K562 (cell line): ENCODE results near the gene WDPCP.

Source experiments
- CEBPB ChIP-seq: fragments of 450-650 bp; IDR thresholded peaks from 2 replicates; pipeline ENCODE4 v1.6.1; 2016; ENCODE audit warnings: missing genetic modification characterization, missing compliant biosample characterization
- CTCF ChIP-seq, 3 experiments: IDR thresholded peaks in 2 of 3; conservative IDR thresholded peaks in 1 of 3; 2 replicates each; pipeline ENCODE4 v1.5.1; 2011 to 2012; ENCODE audit warnings: low read length in 3 of 3, mild to moderate bottlenecking in 3 of 3, control low read depth in 2 of 3, improper control_type of control experiment in 1 of 3, inconsistent platforms in 1 of 3, low read depth in 1 of 3, mixed read lengths in 1 of 3, moderate library complexity in 1 of 3; ENCODE audit not compliant: insufficient read depth in 2 of 3
- NBN ChIP-seq: fragments of 450-650 bp; IDR thresholded peaks from 2 replicates; pipeline ENCODE4 v1.6.1; 2016; ENCODE audit warnings: low read depth, mild to moderate bottlenecking
- TEAD4 ChIP-seq, 2 experiments: sonication (generic) in 1 of 2; formaldehyde crosslinking in 1 of 2; IDR thresholded peaks; 2 replicates each; pipeline versions ENCODE4 v1.6.1 to v1.8.0; 2012 to 2022; ENCODE audit warnings: borderline replicate concordance in 1 of 2, inconsistent platforms in 1 of 2, low read length in 1 of 2, mild to moderate bottlenecking in 1 of 2, missing genetic modification reagents in 1 of 2
- ZNF121 ChIP-seq: sonication (generic); formaldehyde crosslinking; conservative IDR thresholded peaks from 2 replicates; pipeline ENCODE4 v1.8.0; 2022; ENCODE audit warnings: missing genetic modification reagents

- TF ChIP-seq NBN (no peak), CTCF (IDR thresholded peaks at IDR 0.05 in 2 of 3, conservative IDR thresholded peaks at IDR 0.05 in 1 of 3; ENCODE audit: insufficient read depth in 2 of 3, low read depth in 1 of 3, low read length in 3 of 3) (no peak), ZNF121 (CRISPR knock-in tag) (no peak), TEAD4 (IDR thresholded peaks at IDR 0.05; ENCODE audit: low read length) (no peak), TEAD4 (CRISPR knock-in tag; IDR thresholded peaks at IDR 0.05; ENCODE audit: borderline replicate concordance) (no peak), CEBPB (tag) (no peak)
Observed at GRCh38 chr2:63545023-63545422, 43.3 kb downstream of the WDPCP start.
